GM23248 (cell line): Measurements from ENCODE around the gene CHST5. TPM values are rescaled to one million over a fixed set of nuclear protein-coding genes. Genes with fewer than 3 reads are reported as not detected.

ENCODE experiments used
- DNase-seq: peaks from one replicate; pipeline ENCODE4 v3.0.0-alpha.2; 2015
- H2AFZ ChIP-seq: fragments of 200-600 bp; sonication (generic); 2 replicates; pipeline ENCODE4 v1.6.1; 2016; ENCODE audit warnings: antibody characterized with exemption
- H3F3A ChIP-seq: fragments of 200-600 bp; sonication (generic); 2 replicates; pipeline ENCODE4 v1.6.1; 2016; ENCODE audit warnings: mild to moderate bottlenecking, antibody characterized with exemption, mixed run types; ENCODE audit not compliant: insufficient read depth
- H3K27ac ChIP-seq: fragments of 200-600 bp; sonication (generic); 2 replicates; pipeline ENCODE4 v1.5.1; 2016; ENCODE audit warnings: mild to moderate bottlenecking
- H3K27me3 ChIP-seq: fragments of 200-600 bp; sonication (generic); replicated peaks from 2 replicates; pipeline ENCODE4 v1.6.1; 2016; ENCODE audit warnings: mild to moderate bottlenecking; ENCODE audit not compliant: insufficient read depth
- H3K36me3 ChIP-seq: fragments of 200-600 bp; sonication (generic); 2 replicates; pipeline ENCODE4 v1.6.1; 2016; ENCODE audit warnings: low read depth, mild to moderate bottlenecking
- H3K4me1 ChIP-seq: fragments of 200-600 bp; sonication (generic); 2 replicates; pipeline ENCODE4 v1.6.1; 2016; ENCODE audit warnings: mild to moderate bottlenecking; ENCODE audit not compliant: insufficient read depth
- H3K4me2 ChIP-seq: fragments of 200-600 bp; sonication (generic); one replicate; pipeline ENCODE4 v1.6.1; 2016; ENCODE audit warnings: mild to moderate bottlenecking; ENCODE audit not compliant: unreplicated experiment
- H3K4me3 ChIP-seq: fragments of 200-600 bp; sonication (generic); 2 replicates; pipeline ENCODE4 v1.5.1; 2016; ENCODE audit warnings: mild to moderate bottlenecking
- H3K79me2 ChIP-seq: fragments of 200-600 bp; sonication (generic); 2 replicates; pipeline ENCODE4 v1.6.1; 2016; ENCODE audit warnings: mild to moderate bottlenecking; ENCODE audit not compliant: insufficient read depth
- H3K9ac ChIP-seq: fragments of 200-600 bp; sonication (generic); 2 replicates; pipeline ENCODE4 v1.6.1; 2016; ENCODE audit warnings: mild to moderate bottlenecking
- H3K9me2 ChIP-seq: fragments of 200-600 bp; sonication (generic); 2 replicates; pipeline ENCODE4 v1.6.1; 2016; ENCODE audit warnings: mixed run types, mild to moderate bottlenecking, moderate library complexity; ENCODE audit not compliant: insufficient read depth
- H3K9me3 ChIP-seq: fragments of 200-600 bp; sonication (generic); one replicate; pipeline ENCODE4 v1.6.1; 2017; ENCODE audit warnings: low read depth
- H4K20me1 ChIP-seq: fragments of 200-600 bp; sonication (generic); 2 replicates; pipeline ENCODE4 v1.6.0; 2016; ENCODE audit not compliant: insufficient read depth
- EZH2 ChIP-seq: fragments of 200-600 bp; sonication (generic); IDR thresholded peaks from 2 replicates; pipeline ENCODE4 v1.6.1; 2018; ENCODE audit warnings: antibody characterized with exemption, mild to moderate bottlenecking; ENCODE audit not compliant: insufficient read depth, poor library complexity, severe bottlenecking
- EZH2phosphoT487 ChIP-seq: fragments of 200-600 bp; sonication (generic); IDR thresholded peaks from 2 replicates; pipeline ENCODE4 v1.6.1; 2018; ENCODE audit warnings: antibody characterized with exemption, moderate library complexity, mild to moderate bottlenecking, low read depth; ENCODE audit not compliant: insufficient read depth
- WGBS, 2 experiments: methylation state at CpG; one replicate each; pipeline ENCODE4 v1.1.6; 2015 to 2017; ENCODE audit warnings: low lambda C conversion rate in 2 of 2, low coverage in 1 of 2; ENCODE audit errors: missing lambda C conversion rate in 2 of 2; 5-methylcytosine and 5-hydroxymethylcytosine counted together
- in situ Hi-C: fragments of 300-500 bp; cut with MboI; formaldehyde crosslinking; loops from 2 replicates; pipeline ENCODE4 v1.15.0; 2020
- polyA plus RNA-seq: library from polyadenylated mRNA; unstranded; fragments of >200 nt; fragmentation: Nextera tagmentation; extraction: Ambion mirVana; gene quantifications from 2 replicates; pipeline ENCODE4 v1.2.1, GENCODE V29; 2016
- total RNA-seq: library from RNA; depleted of rRNA; stranded (reverse); fragments of >200 nt; shearing (Covaris generic); gene quantifications from 2 replicates; pipeline ENCODE4 v1.2.3, GENCODE V29; 2014; rRNA removed

Gene CHST5
- total and polyA plus RNA-seq, 2 experiments from 2014 or later: not detected

DNA sequence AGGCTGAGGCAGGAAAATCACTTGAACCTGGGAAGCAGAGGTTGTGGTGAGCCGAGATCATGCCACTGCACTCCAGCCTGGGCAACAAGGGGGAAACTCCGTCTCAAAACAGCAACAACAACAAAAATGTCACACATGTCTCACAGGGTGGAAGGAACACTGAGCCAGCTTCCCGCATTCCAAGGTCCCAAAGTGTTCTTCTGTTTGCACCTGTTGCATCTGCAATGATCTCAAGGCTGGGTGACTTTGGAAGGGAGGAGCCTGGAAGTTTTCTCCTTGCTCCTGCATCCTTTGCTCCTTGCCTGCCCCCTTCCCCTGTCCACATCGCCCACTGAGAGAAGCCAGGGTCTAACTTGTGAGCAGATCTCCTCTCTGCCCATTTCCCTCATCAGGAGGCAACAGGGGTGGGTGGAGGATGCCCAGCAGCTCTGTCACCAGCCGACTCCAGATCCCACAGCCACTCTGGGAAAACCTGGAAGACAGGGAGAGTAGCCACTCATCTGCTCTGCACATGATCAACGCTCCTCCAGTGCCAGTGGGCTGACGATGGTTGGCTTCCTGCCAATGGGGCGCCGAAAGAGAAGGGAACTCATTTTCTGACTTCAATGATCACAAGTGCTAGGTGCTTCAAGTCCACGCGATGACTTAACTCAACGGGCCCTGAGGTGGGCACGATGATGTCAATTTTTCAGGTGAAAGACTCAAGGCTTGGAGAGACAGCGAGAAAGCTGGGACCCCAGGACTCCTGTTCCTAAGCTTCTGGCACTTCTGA, 53.3 kb downstream of the CHST5 start:
- Histone ChIP-seq H3K4me3 (no peak overlapping the region), H3K27me3 (no peaks in the 10 kb centered on the region), H4K20me1 (no peaks in the 10 kb centered on the region), H2AFZ (no peak overlapping the region), H3K9me3 (no peaks in the 10 kb centered on the region), H3K4me2 (no peak overlapping the region), H3K36me3 (no peaks in the 10 kb centered on the region), H3K9ac (no peak overlapping the region), H3K79me2 (no peaks in the 10 kb centered on the region), H3K27ac (no peak overlapping the region), H3K4me1 (no peaks in the 10 kb centered on the region), H3F3A (no peaks in the 10 kb centered on the region), H3K9me2 (no peaks in the 10 kb centered on the region)
- in situ Hi-C loops: loop anchor here (25.0 kb wide), 2 partner anchors 280 to 1705 kb away; partner anchors contain the start of genes MON1B and SYCE1L
- no peak for DNase-seq
- no peak for TF ChIP-seq EZH2phosphoT487
- TF ChIP-seq EZH2: no peak
- 55 to 56% methylated on average over 14 of the region's 14 CpGs for WGBS, 2 experiments

DNA sequence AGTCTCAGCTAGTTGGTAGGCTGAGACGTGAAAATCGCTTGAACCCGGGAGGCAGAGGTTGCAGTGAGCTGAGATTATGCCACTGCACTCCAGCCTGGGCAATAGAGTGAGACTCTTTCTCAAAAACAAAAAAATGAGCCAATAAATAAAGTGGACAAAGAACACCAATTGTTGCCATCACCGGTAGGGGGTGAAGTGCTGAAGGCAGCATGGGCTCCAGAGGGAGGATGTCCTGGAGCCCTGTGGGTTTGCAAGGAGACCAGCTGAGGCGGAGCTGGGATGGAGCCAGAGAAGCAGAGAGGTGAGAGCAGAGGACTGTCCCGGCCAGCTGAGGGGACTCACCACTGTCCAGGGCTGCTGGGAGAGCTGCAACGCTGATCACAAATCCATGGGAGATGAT, 54.4 kb downstream of the CHST5 start:
- no peaks in the 10 kb centered on the region for H3K27me3 ChIP-seq
- H3K9me3 ChIP-seq: no peaks in the 10 kb centered on the region
- 77 to 82% methylated on average over 7 of the region's 7 CpGs for WGBS, 2 experiments
- H3K9me2 ChIP-seq: no peaks in the 10 kb centered on the region
- in situ Hi-C loops: loop anchor here (25.0 kb wide), 2 partner anchors 281 to 1706 kb away; partner anchors contain the start of genes MON1B and SYCE1L
- no peak overlapping the region for H3K27ac ChIP-seq
- H3K79me2 ChIP-seq: no peaks in the 10 kb centered on the region
- H3K4me3 ChIP-seq: no peak overlapping the region
- H3K4me1 ChIP-seq: no peaks in the 10 kb centered on the region
- no peak overlapping the region for H3K4me2 ChIP-seq
- H2AFZ ChIP-seq: no peak overlapping the region
- no peak overlapping the region for H3K9ac ChIP-seq
- no peak for TF ChIP-seq EZH2phosphoT487
- no peak for TF ChIP-seq EZH2
- no peaks in the 10 kb centered on the region for H4K20me1 ChIP-seq
- H3F3A ChIP-seq: no peaks in the 10 kb centered on the region
- no peaks in the 10 kb centered on the region for H3K36me3 ChIP-seq
- no peak for DNase-seq

DNA sequence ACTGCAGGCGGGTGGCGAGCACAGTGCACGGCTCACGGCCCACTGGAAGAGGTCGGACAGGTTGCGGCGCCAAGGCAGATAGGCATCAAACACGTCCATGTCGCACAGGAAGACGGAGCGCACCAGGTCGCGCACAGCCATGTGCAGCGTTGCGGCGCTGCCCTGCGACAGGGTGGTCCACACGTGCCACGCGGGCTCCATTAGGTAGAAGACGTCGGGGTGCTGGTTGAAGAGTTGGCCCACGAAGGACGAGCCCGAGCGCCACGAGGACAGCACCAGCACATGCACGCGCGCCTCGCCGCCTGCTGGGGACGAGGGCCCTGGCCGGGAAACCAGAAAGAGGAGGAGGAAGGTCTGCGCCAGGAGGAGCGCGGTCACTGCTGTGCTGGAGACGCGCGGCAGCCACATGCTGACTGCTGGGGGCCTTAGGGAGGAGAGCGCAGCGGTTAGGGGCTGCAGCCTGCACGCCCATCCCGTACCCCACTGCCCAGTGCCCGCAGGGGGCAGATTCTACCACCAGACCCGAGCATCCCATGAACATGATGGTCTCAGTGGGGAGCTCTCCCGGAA, 56.4 kb downstream of the CHST5 start:
- no peaks in the 10 kb centered on the region for H3K9me3 ChIP-seq
- H3K4me3 ChIP-seq: no peak overlapping the region
- H3K27me3 ChIP-seq: no peaks in the 10 kb centered on the region
- no peak overlapping the region for H3K27ac ChIP-seq
- H3K4me1 ChIP-seq: no peaks in the 10 kb centered on the region
- no peaks in the 10 kb centered on the region for H4K20me1 ChIP-seq
- no peaks in the 10 kb centered on the region for H3K79me2 ChIP-seq
- H3K9me2 ChIP-seq: no peaks in the 10 kb centered on the region
- H3F3A ChIP-seq: no peaks in the 10 kb centered on the region
- DNase-seq: no peak
- in situ Hi-C loops: loop anchor here (25.0 kb wide), 2 partner anchors 283 to 1708 kb away; partner anchors contain the start of genes MON1B and SYCE1L
- H3K36me3 ChIP-seq: no peaks in the 10 kb centered on the region
- 90 to 91% methylated on average over 40 to 46 of the region's 47 CpGs for WGBS, 2 experiments
- no peak overlapping the region for H3K9ac ChIP-seq
- TF ChIP-seq EZH2 (no peak), EZH2phosphoT487 (no peak)
- no peak overlapping the region for H3K4me2 ChIP-seq
- H2AFZ ChIP-seq: no peak overlapping the region

Other genes with a start within 250 kb of the CHST5 start
- 30.4 and 36.9 TPM in 2 replicates for gene CFDP1, start 102.6 kb downstream of the CHST5 start, total RNA-seq
- gene CFDP1, start 102.6 kb downstream of the CHST5 start, polyA plus RNA-seq: 45.2 and 46.7 TPM in 2 replicates
- 11.9 and 18.6 TPM in 2 replicates for gene TMEM170A, start 71.4 kb downstream of the CHST5 start, total RNA-seq
- gene TMEM170A, start 71.4 kb downstream of the CHST5 start, polyA plus RNA-seq: 10.3 and 12.6 TPM in 2 replicates
- 0.65 and 0.76 TPM in 2 replicates for gene CHST6, start 40.7 kb downstream of the CHST5 start, total RNA-seq
- gene CHST6, start 40.7 kb downstream of the CHST5 start, polyA plus RNA-seq: 0.10 and 0.20 TPM in 2 replicates
- 14.2 and 20.3 TPM in 2 replicates for gene TMEM231, start 20.1 kb upstream of the CHST5 start, total RNA-seq
- 12.7 and 13.5 TPM in 2 replicates for gene TMEM231, start 20.1 kb upstream of the CHST5 start, polyA plus RNA-seq
- 52.7 and 57.5 TPM in 2 replicates for gene GABARAPL2, start 30.3 kb upstream of the CHST5 start, total RNA-seq
- 252 and 257 TPM in 2 replicates for gene GABARAPL2, start 30.3 kb upstream of the CHST5 start, polyA plus RNA-seq
- gene ADAT1, start 87.2 kb upstream of the CHST5 start, total RNA-seq: 31.3 and 40.1 TPM in 2 replicates
- gene ADAT1, start 87.2 kb upstream of the CHST5 start, polyA plus RNA-seq: 18.9 and 25.8 TPM in 2 replicates
- 114 and 117 TPM in 2 replicates for gene KARS1, start 111.6 kb upstream of the CHST5 start, total RNA-seq
- 130 and 134 TPM in 2 replicates for gene KARS1, start 111.6 kb upstream of the CHST5 start, polyA plus RNA-seq
- gene TERF2IP, start 111.7 kb upstream of the CHST5 start, total RNA-seq: 44.8 and 60.7 TPM in 2 replicates
- gene TERF2IP, start 111.7 kb upstream of the CHST5 start, polyA plus RNA-seq: 59.8 and 66.9 TPM in 2 replicates
- not detected in 2 replicates for gene CPHXL2, start 140.9 kb upstream of the CHST5 start, total RNA-seq
- gene CPHXL2, start 140.9 kb upstream of the CHST5 start, polyA plus RNA-seq: 0.15 TPM in 1 of 2 replicates, not detected in the other
- not detected in 2 replicates for gene DUXB, start 165.4 kb upstream of the CHST5 start, total RNA-seq
- gene DUXB, start 165.4 kb upstream of the CHST5 start, polyA plus RNA-seq: not detected in 2 replicates
- gene CPHXL, start 190.4 kb upstream of the CHST5 start, total RNA-seq: not detected in 2 replicates
- gene CPHXL, start 190.4 kb upstream of the CHST5 start, polyA plus RNA-seq: not detected in 2 replicates